Nephron progenitor cell (in vitro differentiated cells): ENCODE data around the gene GIN1.

Experiments
- DNase-seq: peaks from one replicate; pipeline ENCODE4 v3.0.0; 2021
- H3K27ac Mint-ChIP-seq: 2 replicates; pipeline ENCODE4 v1.8.0; 2021; ENCODE audit warnings: mild to moderate bottlenecking, moderate library complexity, mixed read lengths
- H3K27me3 Mint-ChIP-seq: 2 replicates; pipeline ENCODE4 v1.8.0; 2021; ENCODE audit warnings: mild to moderate bottlenecking, low read depth, mixed read lengths; ENCODE audit not compliant: poor library complexity
- H3K36me3 Mint-ChIP-seq: 2 replicates; pipeline ENCODE4 v1.8.0; 2021; ENCODE audit warnings: low read depth, mixed read lengths
- H3K4me1 Mint-ChIP-seq: 2 replicates; pipeline ENCODE4 v1.8.0; 2021; ENCODE audit warnings: mixed read lengths
- H3K4me3 Mint-ChIP-seq: 2 replicates; pipeline ENCODE4 v1.8.0; 2021; ENCODE audit warnings: mild to moderate bottlenecking, moderate library complexity, mixed read lengths
- H3K9me3 Mint-ChIP-seq: 2 replicates; pipeline ENCODE4 v1.8.0; 2021; ENCODE audit warnings: mild to moderate bottlenecking, moderate library complexity, mixed read lengths
- CTCF ChIP-seq: fragments of 200-600 bp; sonication (generic); IDR thresholded peaks from 2 replicates; pipeline ENCODE4 v1.5.0; 2021; ENCODE audit warnings: antibody characterized with exemption

The GIN1 gene

GRCh38 chr5:103139264-103139865, 19.4 kb upstream of the GIN1 start:
- H3K4me3 Mint-ChIP-seq: no peak overlapping the region
- peak; percentile 91 for TF ChIP-seq CTCF
- DNase-seq: peak; percentile 83
- peaks cover 21% of the 10 kb centered on the region for H3K9me3 Mint-ChIP-seq
- peaks cover 46% of the 10 kb centered on the region for H3K36me3 Mint-ChIP-seq
- H3K4me1 Mint-ChIP-seq: no peaks in the 10 kb centered on the region
- no peaks in the 10 kb centered on the region for H3K27me3 Mint-ChIP-seq
- H3K27ac Mint-ChIP-seq: no peak overlapping the region

DNA sequence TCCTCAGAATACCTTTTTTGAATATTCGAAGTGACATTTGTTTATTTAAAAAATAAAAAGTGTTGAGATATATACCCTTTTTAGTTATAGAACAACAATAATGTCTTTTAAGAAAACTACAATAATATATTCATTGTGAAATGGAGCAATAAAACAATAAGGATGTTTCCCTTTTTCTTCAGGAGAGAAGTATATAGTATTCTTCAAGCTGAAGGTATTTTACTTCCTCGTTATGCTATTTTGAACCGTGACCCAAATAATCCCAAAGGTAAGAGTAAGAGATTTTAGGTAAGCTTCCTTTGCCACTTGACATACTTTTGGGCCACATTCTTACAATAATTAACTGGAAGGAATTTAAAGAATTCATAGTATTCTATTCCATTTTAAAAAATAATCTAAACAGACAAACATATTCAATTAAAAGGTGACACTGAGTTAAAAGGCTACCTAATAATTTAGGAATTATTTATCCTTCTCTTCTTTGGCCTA, 18.3 kb upstream of the GIN1 start:
- Mint-ChIP-seq H3K9me3 (peaks cover 21% of the 10 kb centered on the region), H3K27ac (peak overlapping the region; percentile 45), H3K36me3 (peaks cover 46% of the 10 kb centered on the region), H3K27me3 (no peaks in the 10 kb centered on the region), H3K4me3 (no peak overlapping the region), H3K4me1 (no peaks in the 10 kb centered on the region)
- DNase-seq: no peak
- no peak for TF ChIP-seq CTCF

- Mint-ChIP-seq H3K27ac (no peak overlapping the region), H3K4me1 (no peaks in the 10 kb centered on the region), H3K36me3 (peaks cover 46% of the 10 kb centered on the region), H3K9me3 (peaks cover 11% of the 10 kb centered on the region), H3K4me3 (no peak overlapping the region), H3K27me3 (no peaks in the 10 kb centered on the region)
- no peak for DNase-seq
- TF ChIP-seq CTCF: no peak
These were observed 15.5 kb upstream of the GIN1 start for GRCh38 chr5:103135461-103135860.

DNA sequence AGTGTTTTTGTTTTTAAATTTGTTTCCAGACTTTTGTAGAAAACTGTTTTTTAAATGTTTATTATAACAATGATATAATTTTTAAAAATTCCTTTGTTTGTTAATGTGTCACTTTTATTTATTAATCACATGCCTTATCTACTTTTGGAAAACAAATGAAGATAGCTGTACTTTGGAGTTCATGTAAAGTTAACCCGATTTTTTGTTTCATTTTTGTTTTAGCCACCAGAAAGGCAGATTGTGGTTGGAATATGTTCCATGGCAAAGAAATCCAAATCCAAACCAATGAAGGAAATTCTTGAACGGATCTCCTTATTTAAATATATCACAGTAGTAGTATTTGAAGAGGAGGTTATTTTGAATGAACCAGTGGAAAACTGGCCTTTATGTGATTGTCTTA, 13.3 kb upstream of the GIN1 start:
- Mint-ChIP-seq H3K36me3 (peaks cover 40% of the 10 kb centered on the region), H3K9me3 (no peaks in the 10 kb centered on the region), H3K27me3 (no peaks in the 10 kb centered on the region), H3K27ac (no peak overlapping the region), H3K4me3 (no peak overlapping the region), H3K4me1 (no peaks in the 10 kb centered on the region)
- TF ChIP-seq CTCF: no peak
- DNase-seq: no peak

- TF ChIP-seq CTCF: no peak
- Mint-ChIP-seq H3K4me1 (no peaks in the 10 kb centered on the region), H3K36me3 (peaks cover 40% of the 10 kb centered on the region), H3K27ac (no peak overlapping the region), H3K27me3 (no peaks in the 10 kb centered on the region), H3K4me3 (no peak overlapping the region), H3K9me3 (no peaks in the 10 kb centered on the region)
- DNase-seq: no peak
These were observed 12.7 kb upstream of the GIN1 start for GRCh38 chr5:103132684-103133083.

GRCh38 chr5:103128202-103128601, 8.3 kb upstream of the GIN1 start:
- TF ChIP-seq CTCF: no peak
- H3K36me3 Mint-ChIP-seq: peaks cover 33% of the 10 kb centered on the region
- H3K27me3 Mint-ChIP-seq: no peaks in the 10 kb centered on the region
- H3K9me3 Mint-ChIP-seq: no peaks in the 10 kb centered on the region
- no peak for DNase-seq
- H3K27ac Mint-ChIP-seq: no peak overlapping the region
- H3K4me1 Mint-ChIP-seq: no peaks in the 10 kb centered on the region
- H3K4me3 Mint-ChIP-seq: no peak overlapping the region
